ENCODE results near the gene SH3TC1. TPM values are rescaled to one million over a fixed set of nuclear protein-coding genes. Genes with fewer than 3 reads are reported as not detected.
A peak's percentile ranks its signal among the peaks of the same experiment; 100 is the strongest.

Gene SH3TC1
- total RNA-seq, 4 donors from 2014 or later = 10.1 to 15.9 (median 11.1) TPM

GRCh38 chr4:8286719-8287342, 87.7 kb downstream of the SH3TC1 start:
- intact Hi-C loops (cut with DNase I; ENCODE audit: low total_unique reads) = no loop called here

GRCh38 chr4:8287343-8288280, 88.5 kb downstream of the SH3TC1 start:
- 91% methylated on average over 18 of the region's 18 CpGs for WGBS, 2 donors
- no peak for TF ChIP-seq POLR2A (IDR thresholded peaks at IDR 0.05)
- TF ChIP-seq, protein P1, sequence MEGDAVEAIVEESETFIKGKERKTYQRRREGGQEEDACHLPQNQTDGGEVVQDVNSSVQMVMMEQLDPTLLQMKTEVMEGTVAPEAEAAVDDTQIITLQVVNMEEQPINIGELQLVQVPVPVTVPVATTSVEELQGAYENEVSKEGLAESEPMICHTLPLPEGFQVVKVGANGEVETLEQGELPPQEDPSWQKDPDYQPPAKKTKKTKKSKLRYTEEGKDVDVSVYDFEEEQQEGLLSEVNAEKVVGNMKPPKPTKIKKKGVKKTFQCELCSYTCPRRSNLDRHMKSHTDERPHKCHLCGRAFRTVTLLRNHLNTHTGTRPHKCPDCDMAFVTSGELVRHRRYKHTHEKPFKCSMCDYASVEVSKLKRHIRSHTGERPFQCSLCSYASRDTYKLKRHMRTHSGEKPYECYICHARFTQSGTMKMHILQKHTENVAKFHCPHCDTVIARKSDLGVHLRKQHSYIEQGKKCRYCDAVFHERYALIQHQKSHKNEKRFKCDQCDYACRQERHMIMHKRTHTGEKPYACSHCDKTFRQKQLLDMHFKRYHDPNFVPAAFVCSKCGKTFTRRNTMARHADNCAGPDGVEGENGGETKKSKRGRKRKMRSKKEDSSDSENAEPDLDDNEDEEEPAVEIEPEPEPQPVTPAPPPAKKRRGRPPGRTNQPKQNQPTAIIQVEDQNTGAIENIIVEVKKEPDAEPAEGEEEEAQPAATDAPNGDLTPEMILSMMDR (IDR thresholded peaks at IDR 0.05) = no peak
- no peak for DNase-seq (ENCODE audit: low spot score in 2 of 2)
- H3K4me3 ChIP-seq (ENCODE audit: low read depth, poor library complexity, severe bottlenecking) = no peak overlapping the region
- intact Hi-C loops (cut with DNase I; ENCODE audit: low total_unique reads) = no loop called here

More at GRCh38 chr4:8286719-8287342, 87.7 kb downstream of the SH3TC1 start:
- H3K4me3 ChIP-seq (ENCODE audit: low read depth, poor library complexity, severe bottlenecking) = no peak overlapping the region
- 81% methylated on average over 14 to 15 of the region's 15 CpGs for WGBS, 2 donors
- no peak for TF ChIP-seq POLR2A (IDR thresholded peaks at IDR 0.05)
- TF ChIP-seq, protein P1 (IDR thresholded peaks at IDR 0.05) = no peak
- no peak for DNase-seq (ENCODE audit: low spot score in 2 of 2)

DNA sequence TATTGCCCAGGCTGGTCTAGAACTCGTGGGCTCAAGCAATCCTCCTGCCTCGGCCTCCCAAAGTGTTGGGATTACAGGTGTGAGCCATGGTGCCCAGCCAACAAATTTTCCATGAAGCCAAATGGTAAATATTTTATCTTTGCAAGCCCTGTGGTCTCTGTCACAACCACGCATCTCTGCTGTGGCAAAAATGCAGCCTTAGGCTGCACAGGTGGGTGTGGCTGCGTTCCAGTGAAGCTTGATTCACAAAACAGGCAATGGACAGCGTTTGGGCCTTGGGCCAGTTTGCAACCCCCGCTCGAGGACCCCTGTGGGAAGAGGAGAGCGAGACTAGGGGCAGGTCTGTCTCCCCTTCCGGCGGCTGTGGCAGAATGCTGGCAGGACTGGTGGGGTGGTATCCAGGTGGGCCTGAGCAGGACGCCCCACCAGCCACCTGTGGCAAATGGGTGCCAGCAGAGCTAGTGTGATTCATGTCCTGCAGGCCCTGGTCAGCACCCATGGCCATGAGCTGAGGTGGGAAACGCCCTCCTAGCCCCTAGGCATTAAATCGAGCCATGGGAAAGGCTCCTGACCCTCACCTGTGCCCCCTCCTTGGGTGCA, 90.2 kb downstream of the SH3TC1 start:
- TF ChIP-seq, protein P1 (IDR thresholded peaks at IDR 0.05) = no peak
- TF ChIP-seq POLR2A (IDR thresholded peaks at IDR 0.05) = no peak
- intact Hi-C loops (cut with DNase I; ENCODE audit: low total_unique reads) = no loop called here
- peak in 1 of 2 donors; percentile 82 for DNase-seq (ENCODE audit: low spot score in 2 of 2)
- H3K4me3 ChIP-seq (ENCODE audit: low read depth, poor library complexity, severe bottlenecking) = no peak overlapping the region
- 67 to 78% methylated on average over 13 of the region's 13 CpGs for WGBS, 2 donors

GRCh38 chr4:8289956-8290700, 91.0 kb downstream of the SH3TC1 start:
- H3K4me3 ChIP-seq (ENCODE audit: low read depth, poor library complexity, severe bottlenecking) = no peak overlapping the region
- DNase-seq (ENCODE audit: low spot score in 2 of 2) = peak in 1 of 2 donors; percentile 70
- TF ChIP-seq, protein P1 (IDR thresholded peaks at IDR 0.05) = no peak
- TF ChIP-seq POLR2A (IDR thresholded peaks at IDR 0.05) = no peak
- 88 to 89% methylated on average over 29 of the region's 29 CpGs for WGBS, 2 donors
- intact Hi-C loops (cut with DNase I; ENCODE audit: low total_unique reads) = no loop called here

DNA sequence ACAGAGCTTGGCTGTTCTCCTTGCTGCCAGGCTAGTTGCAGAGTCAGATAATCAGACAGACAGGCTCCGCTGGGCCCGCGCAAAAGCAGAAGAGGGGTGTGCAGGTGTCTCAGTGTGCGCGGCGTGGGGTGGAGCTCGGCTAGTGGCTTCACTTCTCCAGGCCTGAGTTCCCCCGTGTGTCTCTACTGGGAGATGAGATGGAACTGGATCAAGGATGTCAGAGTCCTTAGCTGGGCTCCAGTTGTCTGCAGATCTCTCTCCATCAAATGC, 91.5 kb downstream of the SH3TC1 start:
- H3K4me3 ChIP-seq (ENCODE audit: low read depth, poor library complexity, severe bottlenecking) = no peak overlapping the region
- whole genome bisulfite sequencing, 2 donors = 88 to 94% methylated on average over 8 of the region's 8 CpGs
- peak in 1 of 2 donors; percentile 59 for DNase-seq (ENCODE audit: low spot score in 2 of 2)
- intact Hi-C loops (cut with DNase I; ENCODE audit: low total_unique reads) = no loop called here
- no peak for TF ChIP-seq POLR2A (IDR thresholded peaks at IDR 0.05)
- TF ChIP-seq, protein P1 (IDR thresholded peaks at IDR 0.05) = no peak
